Measurements from ENCODE around the gene HLA-DQA1. TPM values are rescaled to one million over a fixed set of nuclear protein-coding genes. Genes with fewer than 3 reads are reported as not detected.

HLA-DQA1 gene
- total and polyA plus RNA-seq, 2 donors from 2014 or later = 29.6 to 63.5 TPM

DNA sequence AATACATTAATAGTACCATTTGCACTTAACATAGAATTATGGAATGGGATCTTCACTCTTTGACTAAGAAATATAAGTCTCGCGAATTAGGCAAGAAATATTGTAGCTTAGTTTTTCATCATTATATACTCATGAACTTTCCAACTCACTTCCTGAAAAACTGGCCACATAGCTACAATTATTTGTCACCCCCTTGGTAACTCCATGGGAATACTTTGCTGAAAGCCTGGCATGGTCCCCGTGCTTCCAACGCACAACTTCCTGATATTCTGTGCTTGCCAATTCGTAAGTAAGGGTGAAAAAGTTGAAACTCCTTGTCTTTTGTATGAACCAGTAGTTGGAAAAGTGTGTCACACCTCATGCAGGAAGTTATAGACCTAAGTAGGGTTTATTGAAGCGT is 23.7 kb upstream of the HLA-DQA1 start:
- Histone ChIP-seq H3K27me3 (ENCODE audit: control insufficient read depth, insufficient read depth, low read length) (no peaks in the 10 kb centered on the region), H3K4me3 (ENCODE audit: low read length in 3 of 3) (no peak overlapping the region), H3K9me3 (ENCODE audit: control insufficient read depth in 2 of 3, insufficient read depth in 1 of 3, low read length in 3 of 3) (no peaks in the 10 kb centered on the region), H3K4me1 (ENCODE audit: control insufficient read depth in 2 of 3, insufficient read depth in 2 of 3, low read depth in 1 of 3, low read length in 3 of 3) (no peaks in the 10 kb centered on the region), H3K9ac (ENCODE audit: low read length in 3 of 3) (no peak overlapping the region), H3K36me3 (ENCODE audit: control insufficient read depth in 2 of 3, insufficient read depth in 3 of 3, low read length in 3 of 3) (no peaks in the 10 kb centered on the region), H3K27ac (ENCODE audit: low read depth in 2 of 2, low read length in 2 of 2) (no peak overlapping the region)
- FAIRE-seq (no peak), DNase-seq (no peak)
- TF ChIP-seq, protein P1, sequence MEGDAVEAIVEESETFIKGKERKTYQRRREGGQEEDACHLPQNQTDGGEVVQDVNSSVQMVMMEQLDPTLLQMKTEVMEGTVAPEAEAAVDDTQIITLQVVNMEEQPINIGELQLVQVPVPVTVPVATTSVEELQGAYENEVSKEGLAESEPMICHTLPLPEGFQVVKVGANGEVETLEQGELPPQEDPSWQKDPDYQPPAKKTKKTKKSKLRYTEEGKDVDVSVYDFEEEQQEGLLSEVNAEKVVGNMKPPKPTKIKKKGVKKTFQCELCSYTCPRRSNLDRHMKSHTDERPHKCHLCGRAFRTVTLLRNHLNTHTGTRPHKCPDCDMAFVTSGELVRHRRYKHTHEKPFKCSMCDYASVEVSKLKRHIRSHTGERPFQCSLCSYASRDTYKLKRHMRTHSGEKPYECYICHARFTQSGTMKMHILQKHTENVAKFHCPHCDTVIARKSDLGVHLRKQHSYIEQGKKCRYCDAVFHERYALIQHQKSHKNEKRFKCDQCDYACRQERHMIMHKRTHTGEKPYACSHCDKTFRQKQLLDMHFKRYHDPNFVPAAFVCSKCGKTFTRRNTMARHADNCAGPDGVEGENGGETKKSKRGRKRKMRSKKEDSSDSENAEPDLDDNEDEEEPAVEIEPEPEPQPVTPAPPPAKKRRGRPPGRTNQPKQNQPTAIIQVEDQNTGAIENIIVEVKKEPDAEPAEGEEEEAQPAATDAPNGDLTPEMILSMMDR (IDR thresholded peaks at IDR 0.05; ENCODE audit: borderline replicate concordance, extremely low read depth, insufficient read depth) = no peak
- intact Hi-C loops (cut with DNase I) = no loop called here

DNA sequence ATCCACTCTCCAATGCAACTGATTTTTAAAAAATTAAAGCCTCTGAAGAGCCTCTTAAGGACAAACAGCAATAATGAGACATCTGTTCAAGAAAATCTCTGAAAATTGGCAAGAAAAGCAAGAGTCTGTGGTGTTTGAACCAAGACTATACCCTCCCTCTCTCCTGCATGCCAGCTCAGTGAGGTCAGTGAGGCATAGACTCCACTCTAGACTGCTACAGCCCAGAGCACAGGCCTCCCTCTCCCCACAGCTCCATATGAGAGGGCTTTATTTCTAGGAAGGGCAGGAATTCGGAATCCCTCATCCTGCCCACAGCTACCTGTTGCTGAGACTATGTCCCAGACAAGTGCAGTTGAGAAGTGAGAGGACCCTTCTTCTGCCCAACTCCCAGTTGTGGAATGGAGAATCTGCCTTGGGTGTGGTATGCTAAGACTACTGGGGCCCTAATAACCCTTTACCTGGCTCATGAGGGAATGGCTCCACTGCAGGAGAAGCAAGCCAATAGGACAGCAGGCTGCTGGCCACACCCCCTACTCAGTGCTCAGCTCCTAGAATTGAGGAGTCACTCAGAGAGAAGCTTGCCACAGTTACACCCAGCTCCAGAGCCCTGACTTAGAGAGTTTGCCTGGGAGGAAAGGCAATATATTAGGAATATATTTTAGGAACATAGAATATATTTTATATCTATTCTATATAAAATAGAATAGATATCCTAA is 22.7 kb upstream of the HLA-DQA1 start:
- peak in 1 of 5 donors; percentile 13 for DNase-seq
- Histone ChIP-seq H3K4me1 (ENCODE audit: control insufficient read depth in 2 of 3, insufficient read depth in 2 of 3, low read depth in 1 of 3, low read length in 3 of 3) (no peaks in the 10 kb centered on the region), H3K27me3 (ENCODE audit: control insufficient read depth, insufficient read depth, low read length) (no peaks in the 10 kb centered on the region), H3K9ac (ENCODE audit: low read length in 3 of 3) (no peak overlapping the region), H3K4me3 (ENCODE audit: low read length in 3 of 3) (no peak overlapping the region), H3K27ac (ENCODE audit: low read depth in 2 of 2, low read length in 2 of 2) (no peak overlapping the region), H3K36me3 (ENCODE audit: control insufficient read depth in 2 of 3, insufficient read depth in 3 of 3, low read length in 3 of 3) (no peaks in the 10 kb centered on the region), H3K9me3 (ENCODE audit: control insufficient read depth in 2 of 3, insufficient read depth in 1 of 3, low read length in 3 of 3) (no peaks in the 10 kb centered on the region)
- no peak for FAIRE-seq
- TF ChIP-seq, protein P1 (IDR thresholded peaks at IDR 0.05; ENCODE audit: borderline replicate concordance, extremely low read depth, insufficient read depth) = no peak
- intact Hi-C loops (cut with DNase I) = no loop called here

DNA sequence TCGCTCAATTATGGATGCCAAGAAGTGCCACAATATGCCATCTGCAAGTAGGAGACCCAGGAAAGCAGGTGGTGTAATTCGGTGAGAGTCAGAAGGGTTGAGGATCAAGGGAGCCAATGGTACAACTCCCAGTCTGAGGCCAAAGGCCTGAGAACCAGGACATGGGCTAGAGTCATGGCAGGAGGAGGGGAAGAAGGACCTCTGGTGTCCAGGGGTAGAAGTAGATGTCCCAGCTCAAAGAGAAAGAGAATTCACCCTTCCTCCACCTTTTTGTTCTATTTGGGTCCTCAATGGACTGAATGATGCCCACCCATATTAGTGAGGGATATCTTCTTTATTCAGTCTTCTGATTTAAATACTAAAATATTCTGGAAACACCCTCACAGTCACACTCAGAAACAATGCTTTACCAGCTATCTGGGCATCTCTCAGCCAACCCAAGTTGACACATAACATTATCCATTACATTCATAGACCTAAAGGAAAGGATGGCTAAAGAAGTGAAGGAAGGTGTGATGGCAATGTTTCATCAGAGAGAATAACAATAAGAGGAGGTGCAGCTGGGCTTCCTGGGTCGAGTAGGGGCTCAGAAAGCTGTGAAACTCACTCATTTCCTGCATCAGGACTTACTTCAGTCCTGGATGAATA is 21.2 kb upstream of the HLA-DQA1 start:
- no peaks in the 10 kb centered on the region for H3K36me3 ChIP-seq (ENCODE audit: control insufficient read depth in 2 of 3, insufficient read depth in 3 of 3, low read length in 3 of 3)
- intact Hi-C loops (cut with DNase I) = no loop called here
- no peak overlapping the region for H3K9ac ChIP-seq (ENCODE audit: low read length in 3 of 3)
- TF ChIP-seq, protein P1 (IDR thresholded peaks at IDR 0.05; ENCODE audit: borderline replicate concordance, extremely low read depth, insufficient read depth) = no peak
- no peaks in the 10 kb centered on the region for H3K4me1 ChIP-seq (ENCODE audit: control insufficient read depth in 2 of 3, insufficient read depth in 2 of 3, low read depth in 1 of 3, low read length in 3 of 3)
- H3K9me3 ChIP-seq (ENCODE audit: control insufficient read depth in 2 of 3, insufficient read depth in 1 of 3, low read length in 3 of 3) = no peaks in the 10 kb centered on the region
- no peak for FAIRE-seq
- DNase-seq = no peak
- no peaks in the 10 kb centered on the region for H3K27me3 ChIP-seq (ENCODE audit: control insufficient read depth, insufficient read depth, low read length)
- H3K27ac ChIP-seq (ENCODE audit: low read depth in 2 of 2, low read length in 2 of 2) = no peak overlapping the region
- no peak overlapping the region for H3K4me3 ChIP-seq (ENCODE audit: low read length in 3 of 3)

Data from kidney (tissue), 14 donors.